PFSK-1 (cell line): ENCODE measurements around the gene NDST1.

Experiments used
- FOXP2 ChIP-seq: optimal IDR thresholded peaks from 2 replicates; pipeline ENCODE3; 2011; ENCODE audit warnings: borderline replicate concordance, control low read depth, inconsistent platforms; ENCODE audit not compliant: insufficient read depth; ENCODE audit errors: extremely low read length, extremely low read depth
- POLR2AphosphoS5 ChIP-seq: IDR thresholded peaks from 2 replicates; pipeline ENCODE4 v1.6.1; 2012; ENCODE audit warnings: low read depth, mild to moderate bottlenecking, control low read depth, low read length, moderate library complexity
- SIN3A ChIP-seq: IDR thresholded peaks from 2 replicates; pipeline ENCODE4 v1.6.1; 2012; ENCODE audit warnings: mild to moderate bottlenecking, low read length, moderate library complexity, borderline replicate concordance; ENCODE audit not compliant: insufficient read depth
- TAF1 ChIP-seq: IDR thresholded peaks from 2 replicates; pipeline ENCODE4 v1.6.1; 2012; ENCODE audit warnings: low read length, control low read depth, borderline replicate concordance; ENCODE audit not compliant: insufficient read depth
- TF ChIP-seq, protein P1 (sequence below), 2 experiments: IDR thresholded peaks; 2 replicates each; pipeline versions ENCODE4 v1.6.1 to v1.8.0; 2011 to 2012; ENCODE audit warnings: low read depth in 2 of 2, low read length in 2 of 2, control low read depth in 1 of 2, inconsistent platforms in 1 of 2, mild to moderate bottlenecking in 1 of 2, moderate library complexity in 1 of 2; ENCODE audit not compliant: insufficient read depth in 1 of 2

GRCh38 chr5:150519978-150520377 lies 12.0 kb downstream of the NDST1 start:
- TF ChIP-seq SIN3A (no peak), POLR2AphosphoS5 (no peak), TAF1 (no peak), FOXP2 (no peak)
- TF ChIP-seq, protein P1, sequence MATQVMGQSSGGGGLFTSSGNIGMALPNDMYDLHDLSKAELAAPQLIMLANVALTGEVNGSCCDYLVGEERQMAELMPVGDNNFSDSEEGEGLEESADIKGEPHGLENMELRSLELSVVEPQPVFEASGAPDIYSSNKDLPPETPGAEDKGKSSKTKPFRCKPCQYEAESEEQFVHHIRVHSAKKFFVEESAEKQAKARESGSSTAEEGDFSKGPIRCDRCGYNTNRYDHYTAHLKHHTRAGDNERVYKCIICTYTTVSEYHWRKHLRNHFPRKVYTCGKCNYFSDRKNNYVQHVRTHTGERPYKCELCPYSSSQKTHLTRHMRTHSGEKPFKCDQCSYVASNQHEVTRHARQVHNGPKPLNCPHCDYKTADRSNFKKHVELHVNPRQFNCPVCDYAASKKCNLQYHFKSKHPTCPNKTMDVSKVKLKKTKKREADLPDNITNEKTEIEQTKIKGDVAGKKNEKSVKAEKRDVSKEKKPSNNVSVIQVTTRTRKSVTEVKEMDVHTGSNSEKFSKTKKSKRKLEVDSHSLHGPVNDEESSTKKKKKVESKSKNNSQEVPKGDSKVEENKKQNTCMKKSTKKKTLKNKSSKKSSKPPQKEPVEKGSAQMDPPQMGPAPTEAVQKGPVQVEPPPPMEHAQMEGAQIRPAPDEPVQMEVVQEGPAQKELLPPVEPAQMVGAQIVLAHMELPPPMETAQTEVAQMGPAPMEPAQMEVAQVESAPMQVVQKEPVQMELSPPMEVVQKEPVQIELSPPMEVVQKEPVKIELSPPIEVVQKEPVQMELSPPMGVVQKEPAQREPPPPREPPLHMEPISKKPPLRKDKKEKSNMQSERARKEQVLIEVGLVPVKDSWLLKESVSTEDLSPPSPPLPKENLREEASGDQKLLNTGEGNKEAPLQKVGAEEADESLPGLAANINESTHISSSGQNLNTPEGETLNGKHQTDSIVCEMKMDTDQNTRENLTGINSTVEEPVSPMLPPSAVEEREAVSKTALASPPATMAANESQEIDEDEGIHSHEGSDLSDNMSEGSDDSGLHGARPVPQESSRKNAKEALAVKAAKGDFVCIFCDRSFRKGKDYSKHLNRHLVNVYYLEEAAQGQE (IDR thresholded peaks at IDR 0.05; ENCODE audit: insufficient read depth in 1 of 2, low read depth in 2 of 2, low read length in 2 of 2) = no peak
